Measurements from ENCODE around the gene CSNK2B. TPM values are rescaled to one million over a fixed set of nuclear protein-coding genes. Genes with fewer than 3 reads are reported as not detected.

CSNK2B gene
- total and polyA plus RNA-seq, 9 of the 15 experiments (the other 6 are each of a cell fraction or from before 2014, with no cell fraction given) = 120 to 1,126 (median 529) TPM

DNA sequence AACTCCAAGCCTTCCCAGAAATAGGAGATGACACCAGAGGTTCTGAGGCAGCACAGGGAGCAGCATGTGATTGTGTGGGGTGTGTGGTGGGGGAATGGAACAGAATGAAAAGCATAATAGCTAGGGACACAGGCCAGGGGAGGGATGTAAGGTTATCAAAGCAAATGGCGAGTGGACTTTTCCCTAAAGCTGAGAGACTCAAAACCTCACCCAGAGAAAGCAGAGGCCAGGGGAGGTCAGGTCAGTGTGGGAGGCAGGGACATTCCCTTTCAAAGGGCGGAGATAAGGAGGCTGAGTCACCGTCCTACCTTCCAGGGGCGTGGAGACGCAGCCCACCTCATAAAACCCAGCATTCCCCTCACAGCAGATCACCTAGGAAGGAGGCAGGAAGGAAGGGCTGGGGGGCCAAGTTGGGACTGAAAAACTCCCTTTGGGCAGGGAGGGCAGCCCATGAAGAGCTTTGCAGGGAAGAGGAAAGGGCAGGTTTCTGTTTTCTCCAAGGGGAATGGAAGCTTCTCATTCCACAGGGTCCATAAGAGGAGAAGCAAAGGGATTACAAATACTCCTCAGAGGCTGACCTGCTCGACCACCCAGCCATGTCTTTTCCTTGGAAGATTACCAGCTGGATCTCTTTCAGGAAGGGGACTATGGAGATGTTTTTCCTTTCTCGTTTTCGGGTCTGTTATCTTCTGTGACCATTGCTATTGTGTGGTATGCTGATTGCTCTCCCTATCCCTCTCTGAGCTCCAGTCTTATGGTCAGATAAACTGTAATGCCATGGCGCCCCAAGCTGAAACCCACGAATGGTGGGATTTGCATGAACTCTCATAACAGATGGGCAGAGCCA, 24.6 kb downstream of the CSNK2B start (continued):
- TF ChIP-seq, protein P1, sequence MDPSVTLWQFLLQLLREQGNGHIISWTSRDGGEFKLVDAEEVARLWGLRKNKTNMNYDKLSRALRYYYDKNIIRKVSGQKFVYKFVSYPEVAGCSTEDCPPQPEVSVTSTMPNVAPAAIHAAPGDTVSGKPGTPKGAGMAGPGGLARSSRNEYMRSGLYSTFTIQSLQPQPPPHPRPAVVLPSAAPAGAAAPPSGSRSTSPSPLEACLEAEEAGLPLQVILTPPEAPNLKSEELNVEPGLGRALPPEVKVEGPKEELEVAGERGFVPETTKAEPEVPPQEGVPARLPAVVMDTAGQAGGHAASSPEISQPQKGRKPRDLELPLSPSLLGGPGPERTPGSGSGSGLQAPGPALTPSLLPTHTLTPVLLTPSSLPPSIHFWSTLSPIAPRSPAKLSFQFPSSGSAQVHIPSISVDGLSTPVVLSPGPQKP (CRISPR knock-in tag; IDR thresholded peaks at IDR 0.05) = no peak
- TF ChIP-seq POU5F1 (IDR thresholded peaks at IDR 0.05; ENCODE audit: borderline replicate concordance, low read depth, low read length, partially characterized antibody) = no peak
- TF ChIP-seq, protein P2, sequence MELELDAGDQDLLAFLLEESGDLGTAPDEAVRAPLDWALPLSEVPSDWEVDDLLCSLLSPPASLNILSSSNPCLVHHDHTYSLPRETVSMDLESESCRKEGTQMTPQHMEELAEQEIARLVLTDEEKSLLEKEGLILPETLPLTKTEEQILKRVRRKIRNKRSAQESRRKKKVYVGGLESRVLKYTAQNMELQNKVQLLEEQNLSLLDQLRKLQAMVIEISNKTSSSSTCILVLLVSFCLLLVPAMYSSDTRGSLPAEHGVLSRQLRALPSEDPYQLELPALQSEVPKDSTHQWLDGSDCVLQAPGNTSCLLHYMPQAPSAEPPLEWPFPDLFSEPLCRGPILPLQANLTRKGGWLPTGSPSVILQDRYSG (tag; conservative IDR thresholded peaks at IDR 0.05; ENCODE audit: low read depth) = peak; percentile 88
- TF ChIP-seq EP300 (IDR thresholded peaks at IDR 0.05; ENCODE audit: low read length) = peak; percentile 92
- peak; percentile 85 for TF ChIP-seq ZNF316 (IDR thresholded peaks at IDR 0.05)
- TF ChIP-seq ZNF124 (CRISPR knock-in tag; IDR thresholded peaks at IDR 0.05) = no peak
- 0 out of 3 replicates have a peak, but pooled peaks of 1 of the 2 experiments have one; percentile 21 for TF ChIP-seq CBX3 (IDR thresholded peaks at IDR 0.05; ENCODE audit: borderline replicate concordance in 1 of 2, low read length in 2 of 2)
- peak; percentile 56; the same call in 1 of the 2 replicates for TF ChIP-seq FOXK1 (CRISPR knock-in tag; IDR thresholded peaks at IDR 0.05; ENCODE audit: borderline replicate concordance)
- TF ChIP-seq ZNF253 (CRISPR knock-in tag; conservative IDR thresholded peaks at IDR 0.05) = 0 out of 2 replicates have a peak, but pooled peaks have one; percentile 56
- peak; percentile 89 for TF ChIP-seq JUNB (CRISPR knock-in tag; conservative IDR thresholded peaks at IDR 0.05)
- TF ChIP-seq, protein P3, sequence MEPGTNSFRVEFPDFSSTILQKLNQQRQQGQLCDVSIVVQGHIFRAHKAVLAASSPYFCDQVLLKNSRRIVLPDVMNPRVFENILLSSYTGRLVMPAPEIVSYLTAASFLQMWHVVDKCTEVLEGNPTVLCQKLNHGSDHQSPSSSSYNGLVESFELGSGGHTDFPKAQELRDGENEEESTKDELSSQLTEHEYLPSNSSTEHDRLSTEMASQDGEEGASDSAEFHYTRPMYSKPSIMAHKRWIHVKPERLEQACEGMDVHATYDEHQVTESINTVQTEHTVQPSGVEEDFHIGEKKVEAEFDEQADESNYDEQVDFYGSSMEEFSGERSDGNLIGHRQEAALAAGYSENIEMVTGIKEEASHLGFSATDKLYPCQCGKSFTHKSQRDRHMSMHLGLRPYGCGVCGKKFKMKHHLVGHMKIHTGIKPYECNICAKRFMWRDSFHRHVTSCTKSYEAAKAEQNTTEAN (CRISPR knock-in tag; IDR thresholded peaks at IDR 0.05) = peak; percentile 81; the same call in 1 of the 2 replicates
- TF ChIP-seq, protein P4, sequence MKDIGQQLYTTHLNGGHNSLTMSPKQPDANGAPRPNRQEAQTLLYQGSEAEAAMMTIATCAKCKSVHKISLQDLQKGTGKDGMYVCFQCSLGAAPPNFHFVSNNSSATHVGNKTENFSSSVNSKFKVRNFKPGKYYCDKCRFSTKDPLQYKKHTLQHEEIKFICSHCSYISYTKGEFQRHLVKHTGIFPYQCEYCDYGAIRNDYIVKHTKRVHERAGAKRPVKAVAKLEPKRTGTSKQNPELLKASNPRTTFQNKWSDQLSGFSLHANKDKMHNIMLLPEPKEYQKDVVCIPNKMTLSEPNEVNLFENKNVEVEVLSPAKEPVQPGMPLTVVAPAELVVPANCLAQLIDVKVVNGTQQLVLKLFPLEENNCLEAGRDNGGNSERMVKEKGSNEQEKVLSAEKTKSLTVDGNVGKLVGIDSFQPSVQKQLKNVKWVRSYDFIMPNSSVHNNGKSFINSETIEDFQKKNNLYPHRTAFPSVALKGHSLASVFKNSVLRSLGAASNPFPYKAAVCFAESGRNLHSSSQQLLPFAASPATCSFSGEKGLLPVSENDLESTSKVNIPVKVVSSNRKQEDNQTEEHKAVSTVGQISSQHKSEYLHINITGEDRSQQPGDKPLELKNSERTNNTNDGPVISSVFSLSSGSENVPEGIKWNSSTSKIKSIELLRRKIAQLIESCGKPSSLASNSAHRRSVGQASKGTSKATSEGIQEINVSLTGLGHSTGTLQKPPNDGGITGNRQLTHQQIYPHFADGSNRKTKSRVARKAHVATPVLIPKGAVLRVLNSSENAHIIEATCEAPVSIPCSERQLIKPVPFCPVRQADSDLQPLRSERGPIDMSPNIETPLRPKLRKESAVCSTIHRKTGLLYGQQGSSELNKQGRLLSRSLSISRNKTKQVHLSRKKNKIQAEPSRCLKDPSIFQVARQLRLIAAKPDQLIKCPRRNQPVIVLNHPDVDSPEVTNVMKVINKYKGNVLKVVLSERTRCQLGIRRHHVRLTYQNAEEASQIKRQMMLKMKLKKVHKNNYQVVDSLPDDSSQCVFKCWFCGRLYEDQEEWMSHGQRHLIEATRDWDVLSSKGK (CRISPR knock-in tag; IDR thresholded peaks at IDR 0.05) = no peak
- TF ChIP-seq ATF7 (IDR thresholded peaks at IDR 0.05) = peak; percentile 89
- TF ChIP-seq, protein P5, sequence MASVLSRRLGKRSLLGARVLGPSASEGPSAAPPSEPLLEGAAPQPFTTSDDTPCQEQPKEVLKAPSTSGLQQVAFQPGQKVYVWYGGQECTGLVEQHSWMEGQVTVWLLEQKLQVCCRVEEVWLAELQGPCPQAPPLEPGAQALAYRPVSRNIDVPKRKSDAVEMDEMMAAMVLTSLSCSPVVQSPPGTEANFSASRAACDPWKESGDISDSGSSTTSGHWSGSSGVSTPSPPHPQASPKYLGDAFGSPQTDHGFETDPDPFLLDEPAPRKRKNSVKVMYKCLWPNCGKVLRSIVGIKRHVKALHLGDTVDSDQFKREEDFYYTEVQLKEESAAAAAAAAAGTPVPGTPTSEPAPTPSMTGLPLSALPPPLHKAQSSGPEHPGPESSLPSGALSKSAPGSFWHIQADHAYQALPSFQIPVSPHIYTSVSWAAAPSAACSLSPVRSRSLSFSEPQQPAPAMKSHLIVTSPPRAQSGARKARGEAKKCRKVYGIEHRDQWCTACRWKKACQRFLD (CRISPR knock-in tag; IDR thresholded peaks at IDR 0.05) = no peak; the same call in 1 of the 2 replicates
- TF ChIP-seq NCOR1 (IDR thresholded peaks at IDR 0.05) = peak; percentile 81
- TF ChIP-seq L3MBTL2 (IDR thresholded peaks at IDR 0.05) = no peak; the same call in 1 of the 2 replicates
- no peak for TF ChIP-seq ZNF23 (CRISPR knock-in tag; IDR thresholded peaks at IDR 0.05)
- TF ChIP-seq NR4A1 (CRISPR knock-in tag; IDR thresholded peaks at IDR 0.05) = peak; percentile 69; the same call in 1 of the 2 replicates
- peak; percentile 79 for TF ChIP-seq NR4A1 (tag; IDR thresholded peaks at IDR 0.05)
